ENCODE measurements around the gene HSPB7.

HSPB7 gene

DNA sequence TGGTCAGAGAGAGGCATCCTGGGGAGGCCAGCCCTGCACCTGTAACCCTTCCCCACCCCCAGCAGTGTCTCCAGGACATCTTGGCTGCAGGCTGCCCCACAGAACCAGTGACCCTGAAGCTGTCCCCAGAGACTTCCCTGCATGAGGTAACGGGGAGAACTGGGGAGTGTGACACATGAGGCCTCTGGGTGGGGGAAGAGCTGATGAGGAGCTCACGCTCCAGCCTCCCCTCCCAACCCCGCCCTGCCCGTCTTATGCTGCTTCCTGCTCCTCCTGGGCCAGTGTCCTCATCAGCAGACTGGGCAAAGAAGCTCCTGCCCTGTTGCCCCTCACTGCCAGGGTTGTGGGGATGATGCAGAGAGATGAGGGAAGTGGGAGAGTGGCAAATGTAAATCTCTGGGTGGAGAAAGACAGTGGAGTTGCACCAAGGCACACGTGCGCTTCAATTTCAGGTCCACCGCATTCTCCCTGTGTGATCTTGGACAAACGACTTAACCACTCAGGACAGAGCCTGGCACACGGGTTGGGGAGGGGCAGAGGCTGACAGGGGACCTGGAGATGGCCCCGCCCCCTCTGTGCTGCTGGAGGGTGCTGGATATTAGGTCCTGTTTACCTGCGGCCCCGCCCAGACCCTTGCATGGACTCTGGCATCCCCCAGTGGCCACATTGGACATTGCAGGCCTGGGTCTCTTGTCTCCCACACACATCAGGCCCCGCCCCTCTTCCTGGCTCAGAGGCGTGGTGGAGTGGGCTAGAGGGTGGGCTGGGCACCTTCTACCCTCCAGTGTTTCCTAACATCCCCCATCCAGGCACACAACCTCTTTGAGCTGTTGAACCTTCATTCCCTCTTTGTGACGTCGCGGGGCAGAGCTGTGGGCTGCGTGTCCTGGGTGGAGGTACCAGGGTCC is 38.0 kb upstream of the HSPB7 start (continued):
- TF ChIP-seq ZBTB44 (tag by site-specific recombination; IDR thresholded peaks at IDR 0.05) = no peak
- TF ChIP-seq SP3 (tag by site-specific recombination; IDR thresholded peaks at IDR 0.05) = peak; percentile 63
- TF ChIP-seq ZNF423 (tag by site-specific recombination; IDR thresholded peaks at IDR 0.05) = no peak
- TF ChIP-seq, protein P1, sequence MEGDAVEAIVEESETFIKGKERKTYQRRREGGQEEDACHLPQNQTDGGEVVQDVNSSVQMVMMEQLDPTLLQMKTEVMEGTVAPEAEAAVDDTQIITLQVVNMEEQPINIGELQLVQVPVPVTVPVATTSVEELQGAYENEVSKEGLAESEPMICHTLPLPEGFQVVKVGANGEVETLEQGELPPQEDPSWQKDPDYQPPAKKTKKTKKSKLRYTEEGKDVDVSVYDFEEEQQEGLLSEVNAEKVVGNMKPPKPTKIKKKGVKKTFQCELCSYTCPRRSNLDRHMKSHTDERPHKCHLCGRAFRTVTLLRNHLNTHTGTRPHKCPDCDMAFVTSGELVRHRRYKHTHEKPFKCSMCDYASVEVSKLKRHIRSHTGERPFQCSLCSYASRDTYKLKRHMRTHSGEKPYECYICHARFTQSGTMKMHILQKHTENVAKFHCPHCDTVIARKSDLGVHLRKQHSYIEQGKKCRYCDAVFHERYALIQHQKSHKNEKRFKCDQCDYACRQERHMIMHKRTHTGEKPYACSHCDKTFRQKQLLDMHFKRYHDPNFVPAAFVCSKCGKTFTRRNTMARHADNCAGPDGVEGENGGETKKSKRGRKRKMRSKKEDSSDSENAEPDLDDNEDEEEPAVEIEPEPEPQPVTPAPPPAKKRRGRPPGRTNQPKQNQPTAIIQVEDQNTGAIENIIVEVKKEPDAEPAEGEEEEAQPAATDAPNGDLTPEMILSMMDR (tag by site-specific recombination; IDR thresholded peaks at IDR 0.05) = peak; percentile 90
- peak; percentile 60 for TF ChIP-seq ZNF398 (tag by site-specific recombination; IDR thresholded peaks at IDR 0.05)
- TF ChIP-seq ZNF654 (tag by site-specific recombination; IDR thresholded peaks at IDR 0.05; ENCODE audit: low read depth) = peak; percentile 70
- TF ChIP-seq ZNF391 (tag by site-specific recombination; IDR thresholded peaks at IDR 0.05; ENCODE audit: borderline replicate concordance, low read depth) = peak; percentile 64; the same call in 1 of the 2 replicates
- TF ChIP-seq KLF7 (tag by site-specific recombination; IDR thresholded peaks at IDR 0.05; ENCODE audit: borderline replicate concordance) = peak; percentile 77; the same call in 1 of the 2 replicates
- TF ChIP-seq, protein P2, sequence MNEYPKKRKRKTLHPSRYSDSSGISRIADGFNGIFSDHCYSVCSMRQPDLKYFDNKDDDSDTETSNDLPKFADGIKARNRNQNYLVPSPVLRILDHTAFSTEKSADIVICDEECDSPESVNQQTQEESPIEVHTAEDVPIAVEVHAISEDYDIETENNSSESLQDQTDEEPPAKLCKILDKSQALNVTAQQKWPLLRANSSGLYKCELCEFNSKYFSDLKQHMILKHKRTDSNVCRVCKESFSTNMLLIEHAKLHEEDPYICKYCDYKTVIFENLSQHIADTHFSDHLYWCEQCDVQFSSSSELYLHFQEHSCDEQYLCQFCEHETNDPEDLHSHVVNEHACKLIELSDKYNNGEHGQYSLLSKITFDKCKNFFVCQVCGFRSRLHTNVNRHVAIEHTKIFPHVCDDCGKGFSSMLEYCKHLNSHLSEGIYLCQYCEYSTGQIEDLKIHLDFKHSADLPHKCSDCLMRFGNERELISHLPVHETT (tag by site-specific recombination; IDR thresholded peaks at IDR 0.05) = 0 out of 2 replicates have a peak, but pooled peaks have one; percentile 17
- TF ChIP-seq ZBTB49 (tag by site-specific recombination; IDR thresholded peaks at IDR 0.05; ENCODE audit: low read depth) = no peak
- TF ChIP-seq, protein P3, sequence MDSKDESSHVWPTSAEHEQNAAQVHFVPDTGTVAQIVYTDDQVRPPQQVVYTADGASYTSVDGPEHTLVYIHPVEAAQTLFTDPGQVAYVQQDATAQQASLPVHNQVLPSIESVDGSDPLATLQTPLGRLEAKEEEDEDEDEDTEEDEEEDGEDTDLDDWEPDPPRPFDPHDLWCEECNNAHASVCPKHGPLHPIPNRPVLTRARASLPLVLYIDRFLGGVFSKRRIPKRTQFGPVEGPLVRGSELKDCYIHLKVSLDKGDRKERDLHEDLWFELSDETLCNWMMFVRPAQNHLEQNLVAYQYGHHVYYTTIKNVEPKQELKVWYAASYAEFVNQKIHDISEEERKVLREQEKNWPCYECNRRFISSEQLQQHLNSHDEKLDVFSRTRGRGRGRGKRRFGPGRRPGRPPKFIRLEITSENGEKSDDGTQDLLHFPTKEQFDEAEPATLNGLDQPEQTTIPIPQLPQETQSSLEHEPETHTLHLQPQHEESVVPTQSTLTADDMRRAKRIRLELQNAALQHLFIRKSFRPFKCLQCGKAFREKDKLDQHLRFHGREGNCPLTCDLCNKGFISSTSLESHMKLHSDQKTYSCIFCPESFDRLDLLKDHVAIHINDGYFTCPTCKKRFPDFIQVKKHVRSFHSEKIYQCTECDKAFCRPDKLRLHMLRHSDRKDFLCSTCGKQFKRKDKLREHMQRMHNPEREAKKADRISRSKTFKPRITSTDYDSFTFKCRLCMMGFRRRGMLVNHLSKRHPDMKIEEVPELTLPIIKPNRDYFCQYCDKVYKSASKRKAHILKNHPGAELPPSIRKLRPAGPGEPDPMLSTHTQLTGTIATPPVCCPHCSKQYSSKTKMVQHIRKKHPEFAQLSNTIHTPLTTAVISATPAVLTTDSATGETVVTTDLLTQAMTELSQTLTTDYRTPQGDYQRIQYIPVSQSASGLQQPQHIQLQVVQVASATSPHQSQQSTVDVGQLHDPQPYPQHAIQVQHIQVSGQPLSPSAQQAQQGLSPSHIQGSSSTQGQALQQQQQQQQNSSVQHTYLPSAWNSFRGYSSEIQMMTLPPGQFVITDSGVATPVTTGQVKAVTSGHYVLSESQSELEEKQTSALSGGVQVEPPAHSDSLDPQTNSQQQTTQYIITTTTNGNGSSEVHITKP (tag by site-specific recombination; IDR thresholded peaks at IDR 0.05) = no peak
- TF ChIP-seq GLIS1 (tag by site-specific recombination; IDR thresholded peaks at IDR 0.05) = peak; percentile 74
- no peak for TF ChIP-seq WT1 (tag by site-specific recombination; IDR thresholded peaks at IDR 0.05)
- TF ChIP-seq ZNF2 (tag by site-specific recombination; IDR thresholded peaks at IDR 0.05) = 0 out of 2 replicates have a peak, but pooled peaks have one; percentile 35
- no peak for TF ChIP-seq ZNF23 (tag by site-specific recombination; IDR thresholded peaks at IDR 0.05; ENCODE audit: borderline replicate concordance)
- TF ChIP-seq, protein P4, sequence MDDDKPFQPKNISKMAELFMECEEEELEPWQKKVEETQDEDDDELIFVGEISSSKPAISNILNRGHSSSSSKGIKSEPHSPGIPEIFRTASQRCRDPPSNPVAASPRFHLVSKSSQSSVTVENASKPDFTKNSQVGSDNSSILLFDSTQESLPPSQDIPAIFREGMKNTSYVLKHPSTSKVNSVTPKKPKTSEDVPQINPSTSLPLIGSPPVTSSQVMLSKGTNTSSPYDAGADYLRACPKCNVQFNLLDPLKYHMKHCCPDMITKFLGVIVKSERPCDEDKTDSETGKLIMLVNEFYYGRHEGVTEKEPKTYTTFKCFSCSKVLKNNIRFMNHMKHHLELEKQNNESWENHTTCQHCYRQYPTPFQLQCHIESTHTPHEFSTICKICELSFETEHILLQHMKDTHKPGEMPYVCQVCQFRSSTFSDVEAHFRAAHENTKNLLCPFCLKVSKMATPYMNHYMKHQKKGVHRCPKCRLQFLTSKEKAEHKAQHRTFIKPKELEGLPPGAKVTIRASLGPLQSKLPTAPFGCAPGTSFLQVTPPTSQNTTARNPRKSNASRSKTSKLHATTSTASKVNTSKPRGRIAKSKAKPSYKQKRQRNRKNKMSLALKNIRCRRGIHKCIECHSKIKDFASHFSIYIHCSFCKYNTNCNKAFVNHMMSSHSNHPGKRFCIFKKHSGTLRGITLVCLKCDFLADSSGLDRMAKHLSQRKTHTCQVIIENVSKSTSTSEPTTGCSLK (tag by site-specific recombination; IDR thresholded peaks at IDR 0.05) = no peak
- no peak for TF ChIP-seq ZNF274 (IDR thresholded peaks at IDR 0.05; ENCODE audit: low read length)
- TF ChIP-seq ZNF274 (tag by site-specific recombination; IDR thresholded peaks at IDR 0.05; ENCODE audit: borderline replicate concordance) = no peak
- no peak for TF ChIP-seq ZNF548 (tag by site-specific recombination; IDR thresholded peaks at IDR 0.05)
- TF ChIP-seq, protein P5, sequence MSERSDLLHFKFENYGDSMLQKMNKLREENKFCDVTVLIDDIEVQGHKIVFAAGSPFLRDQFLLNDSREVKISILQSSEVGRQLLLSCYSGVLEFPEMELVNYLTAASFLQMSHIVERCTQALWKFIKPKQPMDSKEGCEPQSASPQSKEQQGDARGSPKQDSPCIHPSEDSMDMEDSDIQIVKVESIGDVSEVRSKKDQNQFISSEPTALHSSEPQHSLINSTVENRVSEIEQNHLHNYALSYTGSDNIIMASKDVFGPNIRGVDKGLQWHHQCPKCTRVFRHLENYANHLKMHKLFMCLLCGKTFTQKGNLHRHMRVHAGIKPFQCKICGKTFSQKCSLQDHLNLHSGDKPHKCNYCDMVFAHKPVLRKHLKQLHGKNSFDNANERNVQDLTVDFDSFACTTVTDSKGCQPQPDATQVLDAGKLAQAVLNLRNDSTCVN (tag by site-specific recombination; optimal IDR thresholded peaks at IDR 0.05) = peak; percentile 10

Measured in HEK293 (cell line).